Thymus (tissue), 11 donors: ENCODE measurements around the gene C1QTNF1. TPM values are rescaled to one million over a fixed set of nuclear protein-coding genes. Genes with fewer than 3 reads are reported as not detected.

Experiments used
- DNase-seq, 9 donors: peaks; one replicate each; pipeline ENCODE4 v3.0.0-alpha.2; 2013; ENCODE audit warnings: low spot score in 9 of 9, low read depth in 6 of 9, missing footprints in 1 of 9
- H3K27ac ChIP-seq, 2 donors: one replicate each; pipeline ENCODE4 v1.5.1; 2013; ENCODE audit warnings: control low read depth in 1 of 2, low read depth in 1 of 2, low read length in 1 of 2, mild to moderate bottlenecking in 1 of 2, moderate library complexity in 1 of 2
- H3K27me3 ChIP-seq, 2 donors: one replicate each; pipeline ENCODE4 v1.5.1; 2013; ENCODE audit warnings: low read length in 1 of 2; ENCODE audit not compliant: control insufficient read depth in 2 of 2, insufficient read depth in 1 of 2
- H3K36me3 ChIP-seq, 2 donors: one replicate each; pipeline ENCODE4 v1.5.1; 2013; ENCODE audit warnings: low read length in 1 of 2, mild to moderate bottlenecking in 1 of 2, moderate library complexity in 1 of 2; ENCODE audit not compliant: control insufficient read depth in 2 of 2, insufficient read depth in 2 of 2
- H3K4me1 ChIP-seq, 2 donors: one replicate each; pipeline ENCODE4 v1.5.1; 2013; ENCODE audit warnings: low read length in 2 of 2; ENCODE audit not compliant: control insufficient read depth in 2 of 2, insufficient read depth in 2 of 2
- H3K4me3 ChIP-seq, 2 donors: one replicate each; pipeline ENCODE4 v1.5.1; 2013; ENCODE audit warnings: low read length in 2 of 2, control low read depth in 1 of 2, mild to moderate bottlenecking in 1 of 2
- H3K9me3 ChIP-seq, 2 donors: one replicate each; pipeline ENCODE4 v1.5.1; 2013; ENCODE audit warnings: low read length in 1 of 2, mild to moderate bottlenecking in 1 of 2; ENCODE audit not compliant: control insufficient read depth in 2 of 2, insufficient read depth in 1 of 2
- WGBS: extraction: QIAGEN DNeasy Blood & Tissue Kit; methylation state at CpG from one replicate; pipeline ENCODE4 v1.1.7; 2013; 5-methylcytosine and 5-hydroxymethylcytosine counted together
- polyA plus RNA-seq: library from polyadenylated mRNA; stranded (reverse); fragments of 200-250 nt; gene quantifications from one replicate; pipeline ENCODE4 v1.2.3, GENCODE V29; 2013
- total RNA-seq: library from RNA; stranded (reverse); fragments of 120-200 nt; gene quantifications from one replicate; pipeline ENCODE4 v1.2.4, GENCODE V29; 2013
- donor health status: healthy.

The C1QTNF1 gene
- total and polyA plus RNA-seq, 2 donors = 2.2 to 34.9 TPM

- WGBS = 96% methylated on average over 22 of the region's 22 CpGs
- Histone ChIP-seq H3K36me3 (peaks cover 66 to 70% of the 10 kb centered on the region in 2 donors), H3K9me3 (peaks cover 0 to 1% of the 10 kb centered on the region in 2 donors), H3K27me3 (no peaks in the 10 kb centered on the region), H3K4me3 (no peak overlapping the region), H3K27ac (no peak overlapping the region), H3K4me1 (peaks cover 0 to 1% of the 10 kb centered on the region in 2 donors)
- no peak for DNase-seq
These were observed 31.9 kb upstream of the C1QTNF1 start for GRCh38 chr17:78991906-78992532.

GRCh38 chr17:78992542-78993212 lies 31.3 kb upstream of the C1QTNF1 start:
- Histone ChIP-seq H3K36me3 (peaks cover 72 to 77% of the 10 kb centered on the region in 2 donors), H3K4me3 (no peak overlapping the region)

GRCh38 chr17:78993241-78993956 lies 30.6 kb upstream of the C1QTNF1 start:
- Histone ChIP-seq H3K4me1 (peaks cover 0 to 3% of the 10 kb centered on the region in 2 donors), H3K27me3 (no peaks in the 10 kb centered on the region), H3K36me3 (peaks cover 79 to 84% of the 10 kb centered on the region in 2 donors), H3K9me3 (peaks cover 0 to 1% of the 10 kb centered on the region in 2 donors), H3K4me3 (no peak overlapping the region), H3K27ac (no peak overlapping the region)
- DNase-seq = peak in 2 of 9 donors; percentile 57 to 60
- WGBS = 84% methylated on average over 49 of the region's 49 CpGs

More at GRCh38 chr17:78992542-78993212, 31.3 kb upstream of the C1QTNF1 start:
- no peak for DNase-seq
- H3K4me1 ChIP-seq = peaks cover 0 to 1% of the 10 kb centered on the region in 2 donors
- H3K27ac ChIP-seq = no peak overlapping the region
- H3K9me3 ChIP-seq = peaks cover 0 to 1% of the 10 kb centered on the region in 2 donors
- 78% methylated on average over 12 of the region's 12 CpGs for WGBS
- no peaks in the 10 kb centered on the region for H3K27me3 ChIP-seq

GRCh38 chr17:78993981-78994671 lies 29.8 kb upstream of the C1QTNF1 start:
- Histone ChIP-seq H3K4me1 (peaks cover 0 to 3% of the 10 kb centered on the region in 2 donors), H3K27me3 (no peaks in the 10 kb centered on the region), H3K4me3 (no peak overlapping the region), H3K9me3 (peaks cover 0 to 1% of the 10 kb centered on the region in 2 donors), H3K36me3 (peaks cover 86 to 91% of the 10 kb centered on the region in 2 donors), H3K27ac (no peak overlapping the region)
- WGBS = 92% methylated on average over 22 of the region's 22 CpGs
- DNase-seq = no peak

- Histone ChIP-seq H3K36me3 (peaks cover 92 to 100% of the 10 kb centered on the region in 2 donors), H3K27ac (no peak overlapping the region), H3K27me3 (no peaks in the 10 kb centered on the region), H3K4me3 (no peak overlapping the region), H3K4me1 (peaks cover 0 to 3% of the 10 kb centered on the region in 2 donors), H3K9me3 (peaks cover 0 to 1% of the 10 kb centered on the region in 2 donors)
- DNase-seq = no peak
- WGBS = 99% methylated on average over 34 of the region's 34 CpGs
These were observed 28.8 kb upstream of the C1QTNF1 start for GRCh38 chr17:78995022-78995760.

- Histone ChIP-seq H3K4me3 (no peak overlapping the region), H3K27me3 (no peaks in the 10 kb centered on the region), H3K4me1 (peaks cover 0 to 3% of the 10 kb centered on the region in 2 donors), H3K9me3 (peaks cover 0 to under 1% of the 10 kb centered on the region in 2 donors), H3K36me3 (peaks cover 92 to 100% of the 10 kb centered on the region in 2 donors), H3K27ac (no peak overlapping the region)
- DNase-seq = no peak
- 90% methylated on average over 18 of the region's 18 CpGs for WGBS
These were observed 28.1 kb upstream of the C1QTNF1 start for GRCh38 chr17:78995761-78996451.

- Histone ChIP-seq H3K4me1 (peaks cover 0 to 3% of the 10 kb centered on the region in 2 donors), H3K27ac (no peak overlapping the region), H3K9me3 (no peaks in the 10 kb centered on the region), H3K4me3 (no peak overlapping the region), H3K27me3 (no peaks in the 10 kb centered on the region), H3K36me3 (peaks cover 85 to 97% of the 10 kb centered on the region in 2 donors)
- 95% methylated on average over 16 of the region's 16 CpGs for WGBS
- no peak for DNase-seq
These were observed 27.2 kb upstream of the C1QTNF1 start for GRCh38 chr17:78996781-78997201.

DNA sequence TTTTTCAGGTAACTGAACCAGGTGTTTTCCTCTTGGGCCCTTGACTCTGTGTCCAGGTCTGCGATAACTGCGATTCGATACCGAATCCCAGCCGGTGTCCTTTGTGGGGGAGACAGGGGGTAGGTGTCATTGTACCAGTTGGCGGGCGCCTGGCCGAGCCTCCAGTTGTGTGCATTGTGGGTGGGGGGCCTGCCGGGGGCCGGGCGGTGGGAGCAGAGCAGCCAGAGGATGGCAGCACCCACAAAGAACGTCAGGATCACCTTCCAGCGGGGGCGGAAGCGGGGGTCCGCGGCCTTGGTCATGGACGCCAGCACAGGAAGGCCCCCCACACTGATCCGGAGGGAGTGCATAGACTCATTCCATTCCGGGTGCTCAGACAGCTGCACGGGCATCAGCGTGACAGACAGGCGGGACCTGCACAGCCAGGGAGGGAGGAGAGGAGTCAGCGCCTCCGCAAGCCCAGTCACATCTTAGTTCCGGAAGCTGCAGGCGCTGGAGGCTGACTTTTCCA lies 26.7 kb upstream of the C1QTNF1 start:
- no peaks in the 10 kb centered on the region for H3K27me3 ChIP-seq
- H3K4me3 ChIP-seq = no peak overlapping the region
- H3K4me1 ChIP-seq = peaks cover 0 to 3% of the 10 kb centered on the region in 2 donors
- WGBS = 94% methylated on average over 27 of the region's 27 CpGs
- H3K36me3 ChIP-seq = peaks cover 84 to 97% of the 10 kb centered on the region in 2 donors
- no peak overlapping the region for H3K27ac ChIP-seq
- H3K9me3 ChIP-seq = no peaks in the 10 kb centered on the region
- DNase-seq = no peak
